ENCODE measurements around the gene LRIG3. TPM values are rescaled to one million over a fixed set of nuclear protein-coding genes. Genes with fewer than 3 reads are reported as not detected.

LRIG3 gene
- total and polyA plus RNA-seq, 4 donors, result 6.5 to 111 (median 22.1) TPM

- Histone ChIP-seq H3K27ac (ENCODE audit: low read depth in 1 of 2, low read length in 1 of 2) (no peak overlapping the region), H3K36me3 (ENCODE audit: control insufficient read depth in 4 of 4, insufficient read depth in 4 of 4, low read length in 4 of 4) (no peaks in the 10 kb centered on the region), H3K4me3 (no peak overlapping the region), H3K9me3 (ENCODE audit: control insufficient read depth in 4 of 4, insufficient read depth in 3 of 4, low read length in 3 of 4) (no peaks in the 10 kb centered on the region), H3K4me1 (ENCODE audit: control insufficient read depth in 5 of 5, insufficient read depth in 5 of 5, low read length in 5 of 5) (no peaks in the 10 kb centered on the region), H3K9ac (ENCODE audit: insufficient read depth in 1 of 2, low read length in 2 of 2) (no peak overlapping the region), H3K27me3 (ENCODE audit: control insufficient read depth in 3 of 3, insufficient read depth in 3 of 3, low read length in 2 of 3) (no peaks in the 10 kb centered on the region)
- TF ChIP-seq CTCF (IDR thresholded peaks at IDR 0.05; ENCODE audit: control extremely low read depth, extremely low read depth), result no peak
- WGBS, 2 donors, result 47 to 66% methylated on average over 3 of the region's 3 CpGs
- ATAC-seq (ENCODE audit: insufficient read depth, low FRiP score) (no peak), DNase-seq (no peak)
Observed at GRCh38 chr12:58934528-58934927, 14.2 kb upstream of the LRIG3 start.

GRCh38 chr12:58932806-58933681 lies 12.7 kb upstream of the LRIG3 start:
- H3K4me1 ChIP-seq (ENCODE audit: control insufficient read depth in 5 of 5, insufficient read depth in 5 of 5, low read length in 5 of 5), result no peaks in the 10 kb centered on the region
- TF ChIP-seq CTCF (IDR thresholded peaks at IDR 0.05; ENCODE audit: control extremely low read depth, extremely low read depth), result no peak
- no peaks in the 10 kb centered on the region for H3K36me3 ChIP-seq (ENCODE audit: control insufficient read depth in 4 of 4, insufficient read depth in 4 of 4, low read length in 4 of 4)
- ATAC-seq (ENCODE audit: insufficient read depth, low FRiP score) (no peak), DNase-seq (no peak)
- no peaks in the 10 kb centered on the region for H3K27me3 ChIP-seq (ENCODE audit: control insufficient read depth in 3 of 3, insufficient read depth in 3 of 3, low read length in 2 of 3)
- no peaks in the 10 kb centered on the region for H3K9me3 ChIP-seq (ENCODE audit: control insufficient read depth in 4 of 4, insufficient read depth in 3 of 4, low read length in 3 of 4)
- no peak overlapping the region for H3K9ac ChIP-seq (ENCODE audit: insufficient read depth in 1 of 2, low read length in 2 of 2)
- WGBS, 2 donors, result 89% methylated on average over 8 of the region's 8 CpGs
- no peak overlapping the region for H3K4me3 ChIP-seq
- no peak overlapping the region for H3K27ac ChIP-seq (ENCODE audit: low read depth in 1 of 2, low read length in 1 of 2)

- ATAC-seq (ENCODE audit: insufficient read depth, low FRiP score) (no peak), DNase-seq (no peak)
- H3K9ac ChIP-seq (ENCODE audit: insufficient read depth in 1 of 2, low read length in 2 of 2), result no peak overlapping the region
- H3K36me3 ChIP-seq (ENCODE audit: control insufficient read depth in 4 of 4, insufficient read depth in 4 of 4, low read length in 4 of 4), result no peaks in the 10 kb centered on the region
- H3K27ac ChIP-seq (ENCODE audit: low read depth in 1 of 2, low read length in 1 of 2), result no peak overlapping the region
- WGBS, 2 donors, result 82 to 91% methylated on average over 4 of the region's 4 CpGs
- H3K4me1 ChIP-seq (ENCODE audit: control insufficient read depth in 5 of 5, insufficient read depth in 5 of 5, low read length in 5 of 5), result no peaks in the 10 kb centered on the region
- no peaks in the 10 kb centered on the region for H3K27me3 ChIP-seq (ENCODE audit: control insufficient read depth in 3 of 3, insufficient read depth in 3 of 3, low read length in 2 of 3)
- no peak overlapping the region for H3K4me3 ChIP-seq
- TF ChIP-seq CTCF (IDR thresholded peaks at IDR 0.05; ENCODE audit: control extremely low read depth, extremely low read depth), result no peak
- no peaks in the 10 kb centered on the region for H3K9me3 ChIP-seq (ENCODE audit: control insufficient read depth in 4 of 4, insufficient read depth in 3 of 4, low read length in 3 of 4)
Observed at GRCh38 chr12:58931518-58931917, 11.2 kb upstream of the LRIG3 start.
